ENCODE results near the gene EPB41L1. TPM values are rescaled to one million over a fixed set of nuclear protein-coding genes. Genes with fewer than 3 reads are reported as not detected.

Gene EPB41L1
- total RNA-seq, 1 donor from 2014 or later: 54.8 TPM

DNA sequence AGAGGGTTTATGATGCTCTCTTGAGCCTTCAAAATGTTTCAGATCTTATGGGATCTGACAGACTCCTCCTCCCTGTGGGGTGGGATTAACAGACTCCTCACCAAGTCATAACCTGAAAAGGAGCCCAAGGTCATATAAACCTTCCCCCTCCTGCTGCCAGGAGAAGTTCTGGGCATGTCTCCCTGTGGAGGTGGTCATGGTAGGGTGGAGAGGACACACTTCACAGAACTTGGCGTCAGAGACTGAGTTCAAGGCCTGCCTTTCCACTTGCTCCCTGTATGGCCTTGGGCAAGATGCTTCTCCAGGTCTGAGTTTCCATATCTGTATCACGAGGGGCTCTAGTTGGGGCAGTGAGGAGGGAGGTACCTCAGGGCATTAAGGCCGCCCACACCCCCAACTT lies 49.3 kb downstream of the EPB41L1 start:
- H3K4me3 ChIP-seq: no peak overlapping the region
- no peaks in the 10 kb centered on the region for H3K27me3 ChIP-seq
- H3K4me1 ChIP-seq: no peaks in the 10 kb centered on the region
- no peak overlapping the region for H3K27ac ChIP-seq
- TF ChIP-seq, protein P1, sequence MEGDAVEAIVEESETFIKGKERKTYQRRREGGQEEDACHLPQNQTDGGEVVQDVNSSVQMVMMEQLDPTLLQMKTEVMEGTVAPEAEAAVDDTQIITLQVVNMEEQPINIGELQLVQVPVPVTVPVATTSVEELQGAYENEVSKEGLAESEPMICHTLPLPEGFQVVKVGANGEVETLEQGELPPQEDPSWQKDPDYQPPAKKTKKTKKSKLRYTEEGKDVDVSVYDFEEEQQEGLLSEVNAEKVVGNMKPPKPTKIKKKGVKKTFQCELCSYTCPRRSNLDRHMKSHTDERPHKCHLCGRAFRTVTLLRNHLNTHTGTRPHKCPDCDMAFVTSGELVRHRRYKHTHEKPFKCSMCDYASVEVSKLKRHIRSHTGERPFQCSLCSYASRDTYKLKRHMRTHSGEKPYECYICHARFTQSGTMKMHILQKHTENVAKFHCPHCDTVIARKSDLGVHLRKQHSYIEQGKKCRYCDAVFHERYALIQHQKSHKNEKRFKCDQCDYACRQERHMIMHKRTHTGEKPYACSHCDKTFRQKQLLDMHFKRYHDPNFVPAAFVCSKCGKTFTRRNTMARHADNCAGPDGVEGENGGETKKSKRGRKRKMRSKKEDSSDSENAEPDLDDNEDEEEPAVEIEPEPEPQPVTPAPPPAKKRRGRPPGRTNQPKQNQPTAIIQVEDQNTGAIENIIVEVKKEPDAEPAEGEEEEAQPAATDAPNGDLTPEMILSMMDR (IDR thresholded peaks at IDR 0.05): no peak
- TF ChIP-seq POLR2AphosphoS5 (IDR thresholded peaks at IDR 0.05; ENCODE audit: insufficient read depth in 1 of 2, low read depth in 1 of 2): no peak
- no peak for TF ChIP-seq POLR2A (IDR thresholded peaks at IDR 0.05)
- no peak for DNase-seq (ENCODE audit: extremely low spot score in 2 of 2)
- peaks cover 0 to 28% of the 10 kb centered on the region in 2 donors for H3K36me3 ChIP-seq
- H3K9me3 ChIP-seq: no peaks in the 10 kb centered on the region
- intact Hi-C loops (cut with DNase I): loop anchor here (2.0 kb wide), 1 partner anchor 233 kb away; no protein-coding TSS in a partner anchor

DNA sequence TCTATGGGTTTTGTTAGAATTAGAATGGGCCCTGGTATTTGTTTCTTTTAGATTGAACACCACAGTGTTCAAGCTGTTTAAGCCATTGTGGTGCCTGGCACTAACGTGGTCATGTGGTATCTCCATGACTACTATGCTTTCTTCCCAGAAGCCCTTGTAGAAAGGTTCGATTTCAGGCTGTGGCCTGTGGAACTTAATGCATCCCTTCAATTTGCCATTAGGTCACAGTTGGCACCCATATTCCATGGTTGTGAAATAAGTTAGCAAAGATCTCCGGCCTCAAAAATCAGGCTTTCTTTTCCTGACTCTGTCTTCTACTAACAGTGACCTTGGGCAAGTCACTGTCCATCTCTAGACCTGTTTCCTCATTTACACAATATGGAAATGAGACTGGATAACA lies 50.5 kb downstream of the EPB41L1 start:
- intact Hi-C loops (cut with DNase I): no loop called here
- no peak overlapping the region for H3K27ac ChIP-seq
- H3K9me3 ChIP-seq: no peaks in the 10 kb centered on the region
- H3K36me3 ChIP-seq: peaks cover 0 to 33% of the 10 kb centered on the region in 2 donors
- no peaks in the 10 kb centered on the region for H3K4me1 ChIP-seq
- DNase-seq (ENCODE audit: extremely low spot score in 2 of 2): no peak
- no peak overlapping the region for H3K4me3 ChIP-seq
- TF ChIP-seq, protein P1 (IDR thresholded peaks at IDR 0.05): no peak
- no peak for TF ChIP-seq POLR2AphosphoS5 (IDR thresholded peaks at IDR 0.05; ENCODE audit: insufficient read depth in 1 of 2, low read depth in 1 of 2)
- TF ChIP-seq POLR2A (IDR thresholded peaks at IDR 0.05): no peak
- no peaks in the 10 kb centered on the region for H3K27me3 ChIP-seq

- no peaks in the 10 kb centered on the region for H3K9me3 ChIP-seq
- no peak for DNase-seq (ENCODE audit: extremely low spot score in 2 of 2)
- no peaks in the 10 kb centered on the region for H3K4me1 ChIP-seq
- intact Hi-C loops (cut with DNase I): no loop called here
- no peak overlapping the region for H3K27ac ChIP-seq
- peaks cover 0 to 33% of the 10 kb centered on the region in 2 donors for H3K36me3 ChIP-seq
- no peak for TF ChIP-seq POLR2AphosphoS5 (IDR thresholded peaks at IDR 0.05; ENCODE audit: insufficient read depth in 1 of 2, low read depth in 1 of 2)
- TF ChIP-seq, protein P1 (IDR thresholded peaks at IDR 0.05): no peak
- TF ChIP-seq POLR2A (IDR thresholded peaks at IDR 0.05): no peak
- no peak overlapping the region for H3K4me3 ChIP-seq
- H3K27me3 ChIP-seq: no peaks in the 10 kb centered on the region
These were observed 51.5 kb downstream of the EPB41L1 start for GRCh38 chr20:36206068-36206467.

GRCh38 chr20:36206641-36207040 lies 52.1 kb downstream of the EPB41L1 start:
- H3K27ac ChIP-seq: no peak overlapping the region
- no peak for DNase-seq (ENCODE audit: extremely low spot score in 2 of 2)
- no peaks in the 10 kb centered on the region for H3K4me1 ChIP-seq
- H3K36me3 ChIP-seq: peaks cover 0 to 38% of the 10 kb centered on the region in 2 donors
- intact Hi-C loops (cut with DNase I): no loop called here
- no peaks in the 10 kb centered on the region for H3K27me3 ChIP-seq
- TF ChIP-seq POLR2A (IDR thresholded peaks at IDR 0.05) (no peak), POLR2AphosphoS5 (IDR thresholded peaks at IDR 0.05; ENCODE audit: insufficient read depth in 1 of 2, low read depth in 1 of 2) (no peak)
- TF ChIP-seq, protein P1 (IDR thresholded peaks at IDR 0.05): no peak
- no peaks in the 10 kb centered on the region for H3K9me3 ChIP-seq
- no peak overlapping the region for H3K4me3 ChIP-seq

- intact Hi-C loops (cut with DNase I): no loop called here
- H3K4me3 ChIP-seq: no peak overlapping the region
- H3K27ac ChIP-seq: no peak overlapping the region
- TF ChIP-seq POLR2A (IDR thresholded peaks at IDR 0.05) (no peak), POLR2AphosphoS5 (IDR thresholded peaks at IDR 0.05; ENCODE audit: insufficient read depth in 1 of 2, low read depth in 1 of 2) (no peak)
- TF ChIP-seq, protein P1 (IDR thresholded peaks at IDR 0.05): no peak
- no peak for DNase-seq (ENCODE audit: extremely low spot score in 2 of 2)
- H3K27me3 ChIP-seq: no peaks in the 10 kb centered on the region
- H3K36me3 ChIP-seq: peaks cover 0 to 46% of the 10 kb centered on the region in 2 donors
- no peaks in the 10 kb centered on the region for H3K9me3 ChIP-seq
- no peaks in the 10 kb centered on the region for H3K4me1 ChIP-seq
These were observed 53.1 kb downstream of the EPB41L1 start for GRCh38 chr20:36207602-36208001.

All from vagina (tissue), 2 donors.